GM12874 (cell line): Measurements from ENCODE around the gene S100A2.

Experiments used
- CTCF ChIP-seq: IDR thresholded peaks from 2 replicates; pipeline ENCODE4 v1.5.1; 2011; ENCODE audit warnings: low read depth, mild to moderate bottlenecking, control low read depth, low read length, moderate library complexity; ENCODE audit not compliant: insufficient read depth

The S100A2 gene

GRCh38 chr1:153542956-153543711 is 22.5 kb downstream of the S100A2 start:
- TF ChIP-seq CTCF = no peak

GRCh38 chr1:153541641-153542590 is 23.7 kb downstream of the S100A2 start:
- TF ChIP-seq CTCF = no peak

- TF ChIP-seq CTCF = no peak
These were observed 25.0 kb downstream of the S100A2 start, which contains the start of gene S100A5 for GRCh38 chr1:153540394-153541361. Gene S100A5 (minus strand): TSS chr1:153540934. CDS start chr1:153540191, 743 bp downstream.

- no peak for TF ChIP-seq CTCF
These were observed 26.1 kb downstream of the S100A2 start for GRCh38 chr1:153539395-153540093.

- no peak for TF ChIP-seq CTCF
These were observed 27.3 kb downstream of the S100A2 start for GRCh38 chr1:153538315-153538821.

- TF ChIP-seq CTCF = no peak
These were observed 28.3 kb downstream of the S100A2 start for GRCh38 chr1:153537376-153537730.
